ENCODE data around the gene CFAP100. TPM values are rescaled to one million over a fixed set of nuclear protein-coding genes. Genes with fewer than 3 reads are reported as not detected.

CFAP100 gene
- total RNA-seq, 4 donors from 2014 or later = 6.1 TPM; not detected in 3

DNA sequence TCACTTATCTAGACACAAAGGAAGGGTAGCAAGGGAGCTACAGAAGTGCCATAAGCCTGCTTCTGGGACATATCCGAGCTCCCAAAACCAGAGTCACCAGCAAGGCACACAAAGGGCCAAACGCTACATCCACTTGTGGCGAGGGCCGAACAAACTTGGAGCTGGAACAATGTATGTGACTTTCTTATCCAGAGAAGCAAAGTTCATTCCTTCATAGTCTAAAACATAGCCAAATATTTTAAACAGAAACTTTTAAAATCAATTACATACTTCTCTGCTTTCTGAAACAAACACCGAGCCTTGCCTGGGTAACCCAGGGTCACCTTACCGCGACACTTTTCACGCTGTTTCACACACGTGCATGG, 65.0 kb downstream of the CFAP100 start:
- Histone ChIP-seq H3K27me3 (no peaks in the 10 kb centered on the region), H3K36me3 (peaks cover 5 to 100% (median 43%) of the 10 kb centered on the region in 3 donors), H3K4me1 (peaks cover 0 to 5% (median 0%) of the 10 kb centered on the region in 4 donors), H3K9me3 (no peaks in the 10 kb centered on the region), H3K27ac (no peak overlapping the region), H3K4me3 (no peak overlapping the region)
- TF ChIP-seq CTCF (IDR thresholded peaks at IDR 0.05) (no peak), POLR2A (IDR thresholded peaks at IDR 0.05) (no peak), EP300 (IDR thresholded peaks at IDR 0.05) (no peak)
- no peak for DNase-seq (ENCODE audit: low spot score in 2 of 2)
- 84 to 87% methylated on average over 9 of the region's 9 CpGs for WGBS, 2 donors

DNA sequence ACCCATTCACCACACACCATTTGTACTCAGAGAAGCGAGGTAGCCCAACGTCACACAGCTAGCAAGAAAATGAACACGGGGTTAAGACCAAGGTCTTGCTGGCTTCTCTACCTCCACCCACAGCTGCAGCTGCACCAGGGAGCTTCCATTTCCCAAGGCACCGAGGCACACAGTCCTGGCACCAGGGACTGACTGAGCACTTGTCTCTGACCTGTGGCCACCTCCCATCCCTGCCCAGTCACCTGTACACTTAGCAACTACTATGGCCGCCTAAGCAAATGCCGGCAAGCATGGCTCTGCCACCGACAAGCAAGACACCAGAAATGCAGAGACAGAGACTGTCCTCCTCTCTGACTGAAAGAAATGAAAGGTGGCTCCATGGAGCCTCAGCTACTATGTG, 65.7 kb downstream of the CFAP100 start:
- Histone ChIP-seq H3K4me3 (no peak overlapping the region), H3K36me3 (peaks cover 5 to 100% (median 50%) of the 10 kb centered on the region in 3 donors), H3K27ac (no peak overlapping the region), H3K4me1 (peaks cover 0 to 5% (median 0%) of the 10 kb centered on the region in 4 donors), H3K9me3 (no peaks in the 10 kb centered on the region), H3K27me3 (no peaks in the 10 kb centered on the region)
- TF ChIP-seq EP300 (IDR thresholded peaks at IDR 0.05) (no peak), POLR2A (IDR thresholded peaks at IDR 0.05) (no peak), CTCF (IDR thresholded peaks at IDR 0.05) (no peak)
- no peak for DNase-seq (ENCODE audit: low spot score in 2 of 2)
- WGBS, 2 donors = 72 to 80% methylated on average over 7 of the region's 7 CpGs

GRCh38 chr3:126461450-126462070, 66.9 kb downstream of the CFAP100 start:
- Histone ChIP-seq H3K27me3 (no peaks in the 10 kb centered on the region), H3K4me3 (no peak overlapping the region), H3K27ac (no peak overlapping the region), H3K9me3 (no peaks in the 10 kb centered on the region), H3K36me3 (peaks cover 5 to 100% (median 57%) of the 10 kb centered on the region in 3 donors), H3K4me1 (peaks cover 0 to 11% (median 0%) of the 10 kb centered on the region in 4 donors)
- no peak for TF ChIP-seq EP300 (IDR thresholded peaks at IDR 0.05)
- DNase-seq (ENCODE audit: low spot score in 2 of 2) = no peak
- WGBS, 2 donors = 85 to 91% methylated on average over 16 of the region's 17 CpGs

DNA sequence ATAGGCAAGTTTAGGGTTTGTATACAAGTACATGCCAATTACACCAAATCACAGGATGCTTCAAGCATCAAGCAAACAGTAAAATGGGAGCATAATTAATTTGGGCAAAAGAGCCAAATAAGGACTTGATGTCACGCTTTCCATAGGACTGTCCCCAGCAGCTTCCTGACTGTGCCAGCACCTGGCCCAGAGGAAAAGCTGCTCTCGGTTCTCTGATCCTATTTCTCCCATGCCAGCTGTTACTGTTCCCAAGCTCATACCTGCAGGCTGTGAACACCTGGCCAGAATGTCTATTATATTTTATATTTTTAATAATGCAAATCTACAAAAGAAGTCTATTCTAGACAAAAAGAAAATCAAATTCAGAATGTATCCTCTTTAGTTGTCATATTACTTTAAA, 68.8 kb downstream of the CFAP100 start:
- no peak overlapping the region for H3K27ac ChIP-seq
- H3K27me3 ChIP-seq = no peaks in the 10 kb centered on the region
- TF ChIP-seq POLR2A (IDR thresholded peaks at IDR 0.05) (no peak), EP300 (IDR thresholded peaks at IDR 0.05) (no peak), CTCF (IDR thresholded peaks at IDR 0.05) (no peak)
- DNase-seq (ENCODE audit: low spot score in 2 of 2) = no peak
- peaks cover 0 to 21% (median 0%) of the 10 kb centered on the region in 4 donors for H3K4me1 ChIP-seq
- peaks cover 5 to 100% (median 55%) of the 10 kb centered on the region in 3 donors for H3K36me3 ChIP-seq
- H3K9me3 ChIP-seq = no peaks in the 10 kb centered on the region
- WGBS, 2 donors = 93 to 98% methylated on average over 2 of the region's 2 CpGs
- H3K4me3 ChIP-seq = no peak overlapping the region

GRCh38 chr3:126464093-126464492, 69.4 kb downstream of the CFAP100 start:
- Histone ChIP-seq H3K27ac (no peak overlapping the region), H3K9me3 (no peaks in the 10 kb centered on the region), H3K27me3 (no peaks in the 10 kb centered on the region), H3K4me1 (peaks cover 0 to 22% (median 0%) of the 10 kb centered on the region in 4 donors), H3K4me3 (no peak overlapping the region), H3K36me3 (peaks cover 5 to 100% (median 53%) of the 10 kb centered on the region in 3 donors)
- DNase-seq (ENCODE audit: low spot score in 2 of 2) = no peak
- 76 to 85% methylated on average over 4 of the region's 4 CpGs for WGBS, 2 donors
- TF ChIP-seq POLR2A (IDR thresholded peaks at IDR 0.05) (no peak), EP300 (IDR thresholded peaks at IDR 0.05) (no peak), CTCF (IDR thresholded peaks at IDR 0.05) (no peak)

Measured in tibial nerve (tissue), 4 donors.